C4-2B (cell line): ENCODE data around the gene CAMTA2.
"Not testable (repeated sequence)": the region's sequence is repeated elsewhere in the genome, so short reads cannot be mapped to it uniquely, and the experiment has no call there.

Source experiments
- H3K27ac ChIP-seq: fragments of 450-650 bp; 2 replicates; pipeline ENCODE4 v1.5.1; 2017
- ZFX ChIP-seq: fragments of 450-650 bp; IDR thresholded peaks from 2 replicates; pipeline ENCODE4 v1.6.1; 2017
- TF ChIP-seq, protein P1 (sequence below): fragments of 450-650 bp; conservative IDR thresholded peaks from 2 replicates; pipeline ENCODE4 v1.5.1; 2017; ENCODE audit warnings: mild to moderate bottlenecking

The CAMTA2 gene

GRCh38 chr17:4933646-4934045, 53.8 kb downstream of the CAMTA2 start:
- no peak for TF ChIP-seq ZFX
- TF ChIP-seq, protein P1, sequence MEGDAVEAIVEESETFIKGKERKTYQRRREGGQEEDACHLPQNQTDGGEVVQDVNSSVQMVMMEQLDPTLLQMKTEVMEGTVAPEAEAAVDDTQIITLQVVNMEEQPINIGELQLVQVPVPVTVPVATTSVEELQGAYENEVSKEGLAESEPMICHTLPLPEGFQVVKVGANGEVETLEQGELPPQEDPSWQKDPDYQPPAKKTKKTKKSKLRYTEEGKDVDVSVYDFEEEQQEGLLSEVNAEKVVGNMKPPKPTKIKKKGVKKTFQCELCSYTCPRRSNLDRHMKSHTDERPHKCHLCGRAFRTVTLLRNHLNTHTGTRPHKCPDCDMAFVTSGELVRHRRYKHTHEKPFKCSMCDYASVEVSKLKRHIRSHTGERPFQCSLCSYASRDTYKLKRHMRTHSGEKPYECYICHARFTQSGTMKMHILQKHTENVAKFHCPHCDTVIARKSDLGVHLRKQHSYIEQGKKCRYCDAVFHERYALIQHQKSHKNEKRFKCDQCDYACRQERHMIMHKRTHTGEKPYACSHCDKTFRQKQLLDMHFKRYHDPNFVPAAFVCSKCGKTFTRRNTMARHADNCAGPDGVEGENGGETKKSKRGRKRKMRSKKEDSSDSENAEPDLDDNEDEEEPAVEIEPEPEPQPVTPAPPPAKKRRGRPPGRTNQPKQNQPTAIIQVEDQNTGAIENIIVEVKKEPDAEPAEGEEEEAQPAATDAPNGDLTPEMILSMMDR = no peak
- no peak overlapping the region for H3K27ac ChIP-seq

DNA sequence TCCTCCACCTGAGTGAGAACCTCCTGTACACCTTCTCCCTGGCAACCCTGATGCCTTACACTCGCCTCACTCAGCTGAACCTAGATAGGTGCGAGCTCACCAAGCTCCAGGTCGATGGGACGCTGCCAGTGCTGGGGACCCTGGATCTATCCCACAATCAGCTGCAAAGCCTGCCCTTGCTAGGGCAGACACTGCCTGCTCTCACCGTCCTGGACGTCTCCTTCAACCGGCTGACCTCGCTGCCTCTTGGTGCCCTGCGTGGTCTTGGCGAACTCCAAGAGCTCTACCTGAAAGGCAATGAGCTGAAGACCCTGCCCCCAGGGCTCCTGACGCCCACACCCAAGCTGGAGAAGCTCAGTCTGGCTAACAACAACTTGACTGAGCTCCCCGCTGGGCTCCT, 54.7 kb downstream of the CAMTA2 start:
- TF ChIP-seq, protein P1 = no peak
- no peak for TF ChIP-seq ZFX
- no peak overlapping the region for H3K27ac ChIP-seq

DNA sequence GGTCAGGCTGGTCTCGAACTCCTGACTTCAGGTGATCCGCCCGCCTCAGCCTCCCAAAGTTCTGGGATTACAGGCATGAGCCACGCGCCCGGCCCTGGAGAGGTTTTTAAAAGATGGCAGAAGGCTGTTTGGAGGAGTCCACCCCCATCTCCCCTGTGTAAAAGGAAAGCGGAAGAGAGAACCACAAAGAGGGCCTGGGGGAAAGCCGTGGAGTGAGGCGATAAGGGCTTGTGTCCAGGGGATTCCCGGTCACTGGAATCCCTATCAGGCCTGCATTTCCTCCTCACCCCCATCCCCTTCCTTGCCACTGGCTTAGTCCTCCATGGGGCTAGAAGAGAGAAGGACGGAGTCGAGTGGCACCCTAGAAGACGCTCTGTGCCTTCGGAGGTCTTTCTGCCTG, 55.5 kb downstream of the CAMTA2 start, which contains the start of gene GP1BA:
Gene GP1BA, plus strand, starts transcription at position 315 of the 400 bp plus-strand sequence. CDS start 328 bp downstream, outside the sequence.
- no peak within 1 kb of the TSS for H3K27ac ChIP-seq
- TF ChIP-seq, protein P1 = no peak
- TF ChIP-seq ZFX = no peak

- H3K27ac ChIP-seq = no peak overlapping the region
- TF ChIP-seq, protein P1 = no peak
- TF ChIP-seq ZFX = no peak
These were observed 58.6 kb downstream of the CAMTA2 start for GRCh38 chr17:4928881-4929280.

DNA sequence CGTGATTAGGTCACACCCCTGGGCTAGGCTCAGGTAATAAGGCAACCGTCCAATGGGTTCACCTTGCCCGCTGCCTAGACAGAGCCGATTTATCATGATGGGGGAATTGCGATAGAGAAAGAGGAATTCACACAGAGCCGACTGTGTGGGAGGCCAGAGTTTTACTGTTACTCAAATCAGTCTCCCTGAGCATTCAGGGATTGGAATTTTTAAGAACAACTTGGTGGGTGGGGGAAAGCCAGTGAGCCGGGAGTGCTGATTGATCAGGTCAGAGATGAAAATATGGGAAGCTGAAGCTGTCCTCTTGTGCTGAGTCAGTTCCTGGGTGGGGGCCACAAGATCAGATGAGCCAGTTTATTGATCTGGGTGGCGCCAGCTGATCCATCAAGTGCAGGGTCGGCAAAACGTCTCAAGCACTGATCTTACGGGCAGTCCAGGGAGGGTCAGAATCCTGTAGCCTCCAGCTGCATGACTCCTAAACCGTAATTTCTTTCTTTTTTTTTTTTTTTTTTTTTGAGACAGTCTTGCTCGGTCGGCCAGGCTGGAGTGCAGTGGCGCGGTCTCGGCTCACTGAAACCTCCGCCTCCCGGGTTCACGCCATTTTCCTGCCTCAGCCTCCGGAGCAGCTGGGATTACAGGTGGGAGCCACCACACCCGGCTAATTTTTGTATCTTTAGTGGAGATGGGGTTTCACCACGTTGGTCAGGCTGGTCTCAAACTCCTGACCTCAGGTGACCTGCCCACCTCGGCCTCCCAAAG, 60.7 kb downstream of the CAMTA2 start:
- H3K27ac ChIP-seq = not testable (repeated sequence)

GRCh38 chr17:4921320-4921719, 66.2 kb downstream of the CAMTA2 start:
- no peak for TF ChIP-seq ZFX
- TF ChIP-seq, protein P1 = no peak

DNA sequence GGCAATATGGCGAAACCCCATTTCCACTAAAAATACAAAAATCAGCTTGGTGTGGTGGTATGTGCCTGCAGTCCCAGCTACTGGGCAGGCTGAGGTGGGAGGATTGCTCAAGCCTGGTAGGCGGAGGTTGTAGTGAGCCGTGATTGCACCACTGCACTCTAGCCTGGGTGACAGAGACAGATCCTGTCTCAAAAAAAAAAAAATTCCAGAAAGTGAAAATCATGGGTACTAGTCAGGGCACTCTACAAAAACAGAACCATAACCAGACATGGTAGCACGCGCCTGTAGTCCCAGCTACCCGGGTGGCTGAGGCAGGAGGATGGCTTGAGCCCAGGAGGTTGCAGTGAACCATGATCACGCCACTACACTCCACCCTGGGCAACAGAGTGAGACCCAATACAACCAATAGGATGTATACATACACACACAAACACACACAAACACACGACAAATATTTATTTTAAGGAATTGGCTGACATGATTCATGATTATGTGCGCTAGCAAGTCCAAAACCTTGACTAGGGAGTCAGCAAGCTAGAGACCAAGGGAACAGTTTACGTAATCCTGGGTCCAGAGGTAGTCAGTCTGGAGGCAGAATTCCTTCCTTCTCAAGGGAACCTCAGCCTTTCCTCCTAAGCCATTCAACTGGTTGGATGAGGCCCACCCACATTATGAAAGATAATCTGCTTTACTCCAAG, 67.0 kb downstream of the CAMTA2 start:
- H3K27ac ChIP-seq = no peak overlapping the region
- TF ChIP-seq, protein P1 = no peak
- no peak for TF ChIP-seq ZFX

More at GRCh38 chr17:4921320-4921719, 66.2 kb downstream of the CAMTA2 start:
- H3K27ac ChIP-seq = no peak overlapping the region
